ENCODE data around the gene GPC1. TPM values are rescaled to one million over a fixed set of nuclear protein-coding genes. Genes with fewer than 3 reads are reported as not detected.

GPC1 gene, protein sequence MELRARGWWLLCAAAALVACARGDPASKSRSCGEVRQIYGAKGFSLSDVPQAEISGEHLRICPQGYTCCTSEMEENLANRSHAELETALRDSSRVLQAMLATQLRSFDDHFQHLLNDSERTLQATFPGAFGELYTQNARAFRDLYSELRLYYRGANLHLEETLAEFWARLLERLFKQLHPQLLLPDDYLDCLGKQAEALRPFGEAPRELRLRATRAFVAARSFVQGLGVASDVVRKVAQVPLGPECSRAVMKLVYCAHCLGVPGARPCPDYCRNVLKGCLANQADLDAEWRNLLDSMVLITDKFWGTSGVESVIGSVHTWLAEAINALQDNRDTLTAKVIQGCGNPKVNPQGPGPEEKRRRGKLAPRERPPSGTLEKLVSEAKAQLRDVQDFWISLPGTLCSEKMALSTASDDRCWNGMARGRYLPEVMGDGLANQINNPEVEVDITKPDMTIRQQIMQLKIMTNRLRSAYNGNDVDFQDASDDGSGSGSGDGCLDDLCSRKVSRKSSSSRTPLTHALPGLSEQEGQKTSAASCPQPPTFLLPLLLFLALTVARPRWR
- total RNA-seq = 137 and 142 TPM in 2 replicates

DNA sequence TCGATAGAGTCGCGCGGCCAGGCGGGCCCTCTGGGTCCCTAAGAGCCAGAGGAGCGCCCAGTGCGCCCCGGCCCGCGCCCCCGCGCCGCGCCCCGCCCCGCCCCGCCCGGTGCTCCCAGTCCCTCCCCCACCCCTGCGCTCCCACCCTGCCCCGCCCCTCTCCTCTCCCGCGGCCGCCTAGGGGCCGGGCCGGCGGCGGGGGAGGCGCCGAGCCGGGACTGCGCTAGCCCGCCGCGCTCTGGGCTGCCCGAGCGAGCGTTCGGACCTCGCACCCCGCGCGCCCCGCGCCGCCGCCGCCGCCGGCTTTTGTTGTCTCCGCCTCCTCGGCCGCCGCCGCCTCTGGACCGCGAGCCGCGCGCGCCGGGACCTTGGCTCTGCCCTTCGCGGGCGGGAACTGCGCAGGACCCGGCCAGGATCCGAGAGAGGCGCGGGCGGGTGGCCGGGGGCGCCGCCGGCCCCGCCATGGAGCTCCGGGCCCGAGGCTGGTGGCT, at the start of gene GPC1:
GPC1 (plus strand) TSS at position 207 of the 491 bp plus-strand sequence; CDS start at position 463, 256 bp downstream.

Other genes starting within 250 kb of the GPC1 start
- gene ANKMY1, start 122.3 kb downstream of the GPC1 start, total RNA-seq = 5.0 and 6.9 TPM in 2 replicates
- gene DUSP28, start 124.7 kb downstream of the GPC1 start, total RNA-seq = 1.9 and 7.2 TPM in 2 replicates
- 12.1 and 18.3 TPM in 2 replicates for gene RNPEPL1, start 132.8 kb downstream of the GPC1 start, total RNA-seq
- gene CAPN10, start 151.1 kb downstream of the GPC1 start, total RNA-seq = 18.5 and 20.4 TPM in 2 replicates
- gene GPR35, start 189.8 kb downstream of the GPC1 start, total RNA-seq = not detected in 2 replicates
- not detected in 2 replicates for gene AQP12B, start 247.2 kb downstream of the GPC1 start, total RNA-seq

All from myometrial cell (primary cell).